K562 (cell line): ENCODE data around the gene WSCD1. TPM values are rescaled to one million over a fixed set of nuclear protein-coding genes. Genes with fewer than 3 reads are reported as not detected.

Experiments used
- ATAC-seq: fragments of 200-7000 bp; cut with Tn5 transposase; 3 replicates; pipeline ENCODE4 v1.9.1; 2020; ENCODE audit warnings: moderate library complexity
- BruUV-seq: library from RNA; stranded (reverse); fragments of 400-500 nt; replicated peaks from 2 replicates; lab custom pipeline; 2021; lab: Mats Ljungman, UMichigan
- CTCF ChIA-PET: fragments of 300-600 bp; formaldehyde crosslinking; extraction: SDS; loops from one replicate; lab custom pipeline; 2021; ENCODE audit warnings: low intra/inter-chr PET ratio; lab: Yijun Ruan, JAX
- POLR2A ChIA-PET: fragments of 300-600, 350-650 bp; sonication (Branson Sonifier 250); formaldehyde crosslinking; extraction: SDS; loops from one replicate; lab custom pipeline; 2021; ENCODE audit warnings: antibody characterized with exemption, inconsistent platforms; lab: Yijun Ruan, JAX
- DNase-seq, 4 experiments: peaks; one replicate each; pipeline versions ENCODE4 v3.0.0 to v3.0.0-alpha.2; 2011 to 2018; ENCODE audit warnings: low spot score in 3 of 4, mixed read lengths in 3 of 4; ENCODE audit errors: extremely low read depth in 1 of 4
- FAIRE-seq: peaks from 2 replicates; lab custom pipeline; 2011; peaks lifted over from hg19 to GRCh38; lab: Jason Lieb, UNC
- H2AFZ ChIP-seq: 2 replicates; pipeline ENCODE4 v1.6.0; 2011; ENCODE audit warnings: low read depth, low read length, control low read depth, inconsistent platforms
- H3K27ac ChIP-seq: fragments of 200-600 bp; 3 replicates; pipeline ENCODE4 v1.8.0; 2011; ENCODE audit warnings: low read depth, mild to moderate bottlenecking, control low read depth, inconsistent platforms, low read length, moderate library complexity, mixed read lengths; ENCODE audit errors: extremely low read depth
- H3K27me3 ChIP-seq, 2 experiments: fragments of 300-600 bp in 1 of 2; 2 replicates in 1 of 2; 3 replicates in 1 of 2; pipeline versions ENCODE4 v1.6.0 to v1.8.0; 2011; ENCODE audit warnings: inconsistent platforms in 2 of 2, low read length in 2 of 2, mild to moderate bottlenecking in 1 of 2, mixed read lengths in 1 of 2, moderate library complexity in 1 of 2; ENCODE audit not compliant: control insufficient read depth in 2 of 2, insufficient read depth in 2 of 2
- H3K36me3 ChIP-seq: fragments of 300-600 bp; 3 replicates; pipeline ENCODE4 v1.8.0; 2011; ENCODE audit warnings: mild to moderate bottlenecking, low read length, inconsistent platforms; ENCODE audit not compliant: control insufficient read depth, insufficient read depth
- H3K4me1 ChIP-seq, 2 experiments: fragments of 200-600 bp in 1 of 2; replicated peaks in 1 of 2; 2 replicates in 1 of 2; 3 replicates in 1 of 2; pipeline versions ENCODE4 v1.5.1 to v1.8.0; 2011; ENCODE audit warnings: inconsistent platforms in 2 of 2, low read length in 2 of 2, mild to moderate bottlenecking in 1 of 2, mixed read lengths in 1 of 2, moderate library complexity in 1 of 2; ENCODE audit not compliant: control insufficient read depth in 2 of 2, insufficient read depth in 2 of 2
- H3K4me2 ChIP-seq: 2 replicates; pipeline ENCODE4 v1.6.1; 2011; ENCODE audit warnings: low read length, control low read depth, inconsistent platforms, mixed read lengths; ENCODE audit not compliant: insufficient read depth
- H3K4me3 ChIP-seq: fragments of 200-600 bp; sonication (generic), shearing (Covaris generic); 2 replicates; pipeline ENCODE4 v1.5.1; 2016; ENCODE audit warnings: control low read depth, inconsistent platforms
- H3K79me2 ChIP-seq: fragments of 200-600 bp; 3 replicates; pipeline ENCODE4 v1.8.0; 2011; ENCODE audit warnings: low read length, inconsistent platforms; ENCODE audit not compliant: control insufficient read depth, insufficient read depth
- H3K9ac ChIP-seq, 2 experiments: 2 replicates each; pipeline versions ENCODE4 v1.6.0 to v1.6.1; 2011; ENCODE audit warnings: low read depth in 2 of 2, low read length in 2 of 2, control low read depth in 1 of 2, inconsistent platforms in 1 of 2, mild to moderate bottlenecking in 1 of 2, mixed read lengths in 1 of 2; ENCODE audit not compliant: insufficient read depth in 1 of 2
- H3K9me1 ChIP-seq: one replicate; pipeline ENCODE4 v1.6.0; 2011; ENCODE audit warnings: inconsistent platforms, mild to moderate bottlenecking, low read length, moderate library complexity; ENCODE audit not compliant: control insufficient read depth, insufficient read depth
- H3K9me3 ChIP-seq: replicated peaks from 2 replicates; pipeline ENCODE4 v1.5.1; 2011; ENCODE audit warnings: low read depth, low read length, inconsistent platforms; ENCODE audit not compliant: control insufficient read depth, insufficient read depth
- H4K20me1 ChIP-seq: replicated peaks from 2 replicates; pipeline ENCODE4 v1.6.1; 2011; ENCODE audit warnings: low read length, inconsistent platforms, mixed read lengths; ENCODE audit not compliant: control insufficient read depth, insufficient read depth
- ARID2 ChIP-seq: fragments of 450-650 bp; IDR thresholded peaks from 2 replicates; pipeline ENCODE4 v1.6.1; 2017; ENCODE audit warnings: antibody characterized with exemption, mild to moderate bottlenecking
- ARNT ChIP-seq, 2 experiments: fragments of 450-650 bp; IDR thresholded peaks; 2 replicates each; pipeline ENCODE4 v1.6.1; 2016; ENCODE audit warnings: mild to moderate bottlenecking in 1 of 2
- BRD4 ChIP-seq: fragments of 200-600 bp; sonication (generic); IDR thresholded peaks from 2 replicates; pipeline ENCODE4 v1.6.1; 2017; ENCODE audit warnings: inconsistent platforms
- CBFB ChIP-seq: sonication (generic); formaldehyde crosslinking; IDR thresholded peaks from 2 replicates; pipeline ENCODE4 v1.4.0; 2020; ENCODE audit warnings: mild to moderate bottlenecking, missing genetic modification reagents
- KLF10 ChIP-seq: fragments of 250-450 bp; sonication (Bioruptor Pico); IDR thresholded peaks from 2 replicates; pipeline ENCODE4 v1.6.1; 2021; ENCODE audit warnings: matching md5 sums
- NCOA2 ChIP-seq, 2 experiments: fragments of 450-650 bp; IDR thresholded peaks; 2 replicates each; pipeline ENCODE4 v1.6.1; 2018; ENCODE audit warnings: mild to moderate bottlenecking in 2 of 2, moderate library complexity in 1 of 2; ENCODE audit not compliant: partially characterized antibody in 2 of 2
- NR3C1 ChIP-seq: sonication (generic); formaldehyde crosslinking; IDR thresholded peaks from 2 replicates; pipeline ENCODE4 v1.8.1; 2022; ENCODE audit warnings: missing genetic modification reagents
- NRF1 ChIP-seq, 2 experiments: fragments of 450-650 bp; IDR thresholded peaks in 1 of 2; conservative IDR thresholded peaks in 1 of 2; 2 replicates each; pipeline ENCODE4 v1.6.1; 2014; ENCODE audit warnings: mild to moderate bottlenecking in 2 of 2
- PCBP1 ChIP-seq: fragments of 200-400 bp; formaldehyde crosslinking; IDR thresholded peaks from 2 replicates; pipeline ENCODE4 v1.6.1; 2018; ENCODE audit warnings: mild to moderate bottlenecking, low read depth, low read length; ENCODE audit not compliant: poor library complexity, severe bottlenecking
- PHB ChIP-seq: fragments of 250-450 bp; sonication (Bioruptor Pico); IDR thresholded peaks from 2 replicates; pipeline ENCODE4 v1.5.0; 2021
- ZKSCAN1 ChIP-seq: fragments of 150-350 bp; IDR thresholded peaks from 2 replicates; pipeline ENCODE4 v1.6.1; 2016; ENCODE audit warnings: low read depth, low read length
- ZNF239 ChIP-seq: fragments of 250-450 bp; sonication (Bioruptor Pico); IDR thresholded peaks from 2 replicates; pipeline ENCODE4 v1.4.0; 2020; ENCODE audit warnings: mild to moderate bottlenecking
- WGBS: fragments of 100-300 bp; shearing (Covaris generic); methylation state at CpG from one replicate; pipeline ENCODE4 v1.1.6; 2016; ENCODE audit warnings: low coverage, mixed read lengths; ENCODE audit not compliant: insufficient coverage; ENCODE audit errors: missing lambda C conversion rate; 5-methylcytosine and 5-hydroxymethylcytosine counted together
- in situ Hi-C: fragments of 300-500 bp; cut with MboI; formaldehyde crosslinking; loops from 4 replicates; pipeline ENCODE4 v1.15.0; 2018; ENCODE audit warnings: inconsistent platforms, mixed read lengths
- intact Hi-C: fragments of 100-400 bp; cut with micrococcal nuclease; formaldehyde crosslinking; loops from 2 replicates; pipeline ENCODE4 v1.14.2; 2022
- polyA plus RNA-seq, 8 experiments: library from polyadenylated mRNA; depleted of rRNA in 4 of 8; stranded (reverse) in 5 of 8; unstranded in 3 of 8; fragments of >200 nt; fragmentation: Nextera tagmentation in 2 of 8; fragmentation: Illumina TruSeq in 1 of 8; extraction: Ambion mirVana in 2 of 8; extraction: Trizol in 1 of 8; gene quantifications; 2 replicates each; pipeline versions ENCODE4 v1.2.1 to v1.2.3, GENCODE V29; 2011 to 2014; ENCODE audit warnings: inconsistent platforms in 1 of 8, missing spikeins in 1 of 8
- total RNA-seq, 7 experiments: library from RNA; depleted of rRNA in 6 of 7; stranded (reverse); fragments of >200 nt in 6 of 7; fragmentation: Illumina TruSeq in 2 of 7; extraction: Trizol in 2 of 7; gene quantifications; 2 replicates each; pipeline versions ENCODE4 v1.2.1 to v1.2.3, GENCODE V29; 2011 to 2021; ENCODE audit warnings: low replicate concordance in 1 of 7
- TF ChIP-seq, protein P1 (sequence below): fragments of 450-650 bp; IDR thresholded peaks from 2 replicates; pipeline ENCODE4 v1.6.1; 2017; ENCODE audit warnings: mild to moderate bottlenecking, moderate library complexity
- TF ChIP-seq, protein P2 (sequence below): fragments of 450-650 bp; conservative IDR thresholded peaks from 2 replicates; pipeline ENCODE4 v1.6.1; 2016; ENCODE audit warnings: missing genetic modification characterization, low read depth, mild to moderate bottlenecking, control low read depth, missing compliant biosample characterization
- TF ChIP-seq, protein P3 (sequence below): fragments of 450-650 bp; formaldehyde crosslinking; IDR thresholded peaks from 2 replicates; pipeline ENCODE4 v1.4.0; 2020; ENCODE audit warnings: mild to moderate bottlenecking

Gene WSCD1
- total and polyA plus RNA-seq, 9 of the 15 experiments (the other 6 are each of a cell fraction or from before 2014, with no cell fraction given) = not detected

DNA sequence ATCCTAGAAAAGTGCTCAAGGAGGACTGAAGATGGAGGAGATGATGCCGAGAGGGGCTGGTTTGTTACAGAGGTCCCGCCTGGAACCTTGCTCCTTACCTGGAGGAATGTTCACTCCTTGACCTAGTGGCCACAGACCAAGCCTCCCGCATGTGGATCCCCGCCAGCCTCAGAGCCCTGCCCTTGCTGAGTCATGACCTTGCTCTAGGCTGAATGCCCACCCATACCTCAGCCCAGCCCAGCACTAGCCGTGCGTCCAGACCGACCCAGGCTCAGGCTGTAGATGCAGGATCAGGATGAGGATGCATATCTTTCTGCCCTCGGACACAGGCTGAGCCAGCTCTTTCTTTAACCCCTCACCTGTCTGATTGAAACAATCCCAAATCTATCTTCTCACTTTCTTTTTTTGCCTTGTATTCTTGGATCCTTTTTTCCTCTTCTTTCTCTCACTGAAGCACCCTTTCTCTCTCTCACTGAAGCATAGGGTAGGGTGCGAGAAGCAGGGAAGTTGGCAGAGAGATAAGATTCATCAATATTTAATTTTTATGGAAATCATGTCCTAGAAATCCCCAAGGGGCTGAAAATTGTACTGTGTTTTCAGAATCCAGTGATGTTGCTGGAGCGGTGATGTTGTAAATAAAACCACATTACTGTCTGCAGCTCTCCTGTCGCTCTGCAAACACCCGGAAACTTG is 34.9 kb downstream of the WSCD1 start:
- no peaks in the 10 kb centered on the region for H3K79me2 ChIP-seq
- intact Hi-C loops (no loop called here), in situ Hi-C loops (no loop called here)
- ChIA-PET POLR2A (no interaction called here), CTCF (no interaction called here)
- no peak overlapping the region for H3K9ac ChIP-seq
- no peaks in the 10 kb centered on the region for H4K20me1 ChIP-seq
- no TSS peak for BruUV-seq
- H3K4me2 ChIP-seq = no peak overlapping the region
- H3K9me1 ChIP-seq = no peaks in the 10 kb centered on the region
- H3K27me3 ChIP-seq = peaks cover 0 to 3% of the 10 kb centered on the region in 2 experiments; a peak in 1 of 5 replicates
- DNase-seq = no peak
- no peak overlapping the region for H3K27ac ChIP-seq
- no peaks in the 10 kb centered on the region for H3K36me3 ChIP-seq
- no peak for ATAC-seq
- H3K4me3 ChIP-seq = no peak overlapping the region
- FAIRE-seq = no peak
- WGBS = 0% methylated on average over 12 of the region's 12 CpGs
- TF ChIP-seq NRF1 (conservative IDR thresholded peaks at IDR 0.05 in 1 of 2, IDR thresholded peaks at IDR 0.05 in 1 of 2) (no peak), ZKSCAN1 (no peak), ZNF239 (no peak), ARID2 (no peak), KLF10 (CRISPR knock-in tag) (no peak), PCBP1 (no peak), ARNT (IDR thresholded peaks at IDR 0.05) (no peak), BRD4 (no peak), PHB (no peak), NR3C1 (CRISPR knock-in tag) (no peak), CBFB (CRISPR knock-in tag) (no peak), NCOA2 (IDR thresholded peaks at IDR 0.05; ENCODE audit: partially characterized antibody in 2 of 2) (no peak)
- TF ChIP-seq, protein P1, sequence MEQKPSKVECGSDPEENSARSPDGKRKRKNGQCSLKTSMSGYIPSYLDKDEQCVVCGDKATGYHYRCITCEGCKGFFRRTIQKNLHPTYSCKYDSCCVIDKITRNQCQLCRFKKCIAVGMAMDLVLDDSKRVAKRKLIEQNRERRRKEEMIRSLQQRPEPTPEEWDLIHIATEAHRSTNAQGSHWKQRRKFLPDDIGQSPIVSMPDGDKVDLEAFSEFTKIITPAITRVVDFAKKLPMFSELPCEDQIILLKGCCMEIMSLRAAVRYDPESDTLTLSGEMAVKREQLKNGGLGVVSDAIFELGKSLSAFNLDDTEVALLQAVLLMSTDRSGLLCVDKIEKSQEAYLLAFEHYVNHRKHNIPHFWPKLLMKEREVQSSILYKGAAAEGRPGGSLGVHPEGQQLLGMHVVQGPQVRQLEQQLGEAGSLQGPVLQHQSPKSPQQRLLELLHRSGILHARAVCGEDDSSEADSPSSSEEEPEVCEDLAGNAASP = no peak
- TF ChIP-seq, protein P2, sequence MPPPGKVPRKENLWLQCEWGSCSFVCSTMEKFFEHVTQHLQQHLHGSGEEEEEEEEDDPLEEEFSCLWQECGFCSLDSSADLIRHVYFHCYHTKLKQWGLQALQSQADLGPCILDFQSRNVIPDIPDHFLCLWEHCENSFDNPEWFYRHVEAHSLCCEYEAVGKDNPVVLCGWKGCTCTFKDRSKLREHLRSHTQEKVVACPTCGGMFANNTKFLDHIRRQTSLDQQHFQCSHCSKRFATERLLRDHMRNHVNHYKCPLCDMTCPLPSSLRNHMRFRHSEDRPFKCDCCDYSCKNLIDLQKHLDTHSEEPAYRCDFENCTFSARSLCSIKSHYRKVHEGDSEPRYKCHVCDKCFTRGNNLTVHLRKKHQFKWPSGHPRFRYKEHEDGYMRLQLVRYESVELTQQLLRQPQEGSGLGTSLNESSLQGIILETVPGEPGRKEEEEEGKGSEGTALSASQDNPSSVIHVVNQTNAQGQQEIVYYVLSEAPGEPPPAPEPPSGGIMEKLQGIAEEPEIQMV = no peak
- TF ChIP-seq, protein P3, sequence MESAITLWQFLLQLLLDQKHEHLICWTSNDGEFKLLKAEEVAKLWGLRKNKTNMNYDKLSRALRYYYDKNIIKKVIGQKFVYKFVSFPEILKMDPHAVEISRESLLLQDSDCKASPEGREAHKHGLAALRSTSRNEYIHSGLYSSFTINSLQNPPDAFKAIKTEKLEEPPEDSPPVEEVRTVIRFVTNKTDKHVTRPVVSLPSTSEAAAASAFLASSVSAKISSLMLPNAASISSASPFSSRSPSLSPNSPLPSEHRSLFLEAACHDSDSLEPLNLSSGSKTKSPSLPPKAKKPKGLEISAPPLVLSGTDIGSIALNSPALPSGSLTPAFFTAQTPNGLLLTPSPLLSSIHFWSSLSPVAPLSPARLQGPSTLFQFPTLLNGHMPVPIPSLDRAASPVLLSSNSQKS (CRISPR knock-in tag) = no peak
- no peaks in the 10 kb centered on the region for H3K9me3 ChIP-seq
- no peaks in the 10 kb centered on the region for H3K4me1 ChIP-seq
- H2AFZ ChIP-seq = no peak overlapping the region
